HuH-7.5 (cell line): ENCODE measurements around the gene TNFSF8.

Experiments
- DNase-seq: peaks from one replicate; pipeline ENCODE4 v3.0.0; 2011; ENCODE audit warnings: low spot score

TNFSF8 gene, protein sequence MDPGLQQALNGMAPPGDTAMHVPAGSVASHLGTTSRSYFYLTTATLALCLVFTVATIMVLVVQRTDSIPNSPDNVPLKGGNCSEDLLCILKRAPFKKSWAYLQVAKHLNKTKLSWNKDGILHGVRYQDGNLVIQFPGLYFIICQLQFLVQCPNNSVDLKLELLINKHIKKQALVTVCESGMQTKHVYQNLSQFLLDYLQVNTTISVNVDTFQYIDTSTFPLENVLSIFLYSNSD

GRCh38 chr9:114930056-114930812, at the start of gene TNFSF8:
Gene TNFSF8 (minus strand): TSS chr9:114930591. CDS start chr9:114930303, 288 bp downstream.
- DNase-seq = no peak

GRCh38 chr9:114973216-114973615, 42.8 kb upstream of the TNFSF8 start:
- no peak for DNase-seq

DNA sequence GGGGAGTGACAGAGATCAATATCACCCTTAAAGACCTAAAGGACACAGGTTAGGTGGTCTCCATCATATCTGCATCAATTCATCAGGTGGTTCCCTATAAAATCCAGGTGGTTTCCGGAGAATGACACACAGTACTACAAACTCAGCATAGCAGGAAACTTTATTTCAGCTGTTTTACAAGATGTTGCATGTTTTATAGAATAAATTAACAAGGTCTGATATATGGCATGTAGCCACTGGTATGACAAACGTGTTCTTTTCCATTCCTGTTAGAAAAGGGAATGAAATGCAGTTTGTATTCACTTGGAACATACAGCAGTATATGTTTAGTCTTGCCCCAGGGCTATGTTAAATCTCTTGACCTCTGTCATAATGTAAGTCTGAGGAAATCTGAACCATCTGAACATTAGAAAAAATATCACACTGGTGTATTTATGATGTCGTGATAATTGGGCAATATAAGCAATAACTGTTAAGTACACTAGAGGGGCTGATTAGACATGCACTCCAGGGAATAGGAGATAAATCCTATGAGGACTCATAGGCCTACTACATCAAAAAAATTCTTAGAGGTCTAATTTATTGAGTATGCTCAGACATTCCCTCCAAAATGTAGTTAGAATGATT, 42.2 kb upstream of the TNFSF8 start:
- DNase-seq = no peak

DNA sequence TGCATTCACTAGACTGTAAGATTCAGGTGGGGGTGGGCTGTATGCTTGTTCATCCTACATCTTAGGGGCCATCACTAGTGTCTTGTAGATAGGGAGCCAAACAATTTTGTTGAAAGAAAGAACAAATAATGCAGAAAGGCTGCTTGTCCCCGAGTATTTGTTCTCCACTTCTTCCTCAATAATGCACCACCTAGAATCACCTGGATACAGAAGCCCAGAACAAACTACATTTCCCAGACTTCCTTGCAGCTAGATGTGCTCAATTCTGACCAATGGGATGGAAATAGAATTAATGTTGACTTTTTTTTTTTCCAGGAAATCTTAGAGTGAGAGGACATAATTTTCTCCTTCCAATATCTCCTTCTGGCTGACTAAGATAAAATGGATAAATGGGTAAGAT, 38.9 kb upstream of the TNFSF8 start:
- DNase-seq = no peak

DNA sequence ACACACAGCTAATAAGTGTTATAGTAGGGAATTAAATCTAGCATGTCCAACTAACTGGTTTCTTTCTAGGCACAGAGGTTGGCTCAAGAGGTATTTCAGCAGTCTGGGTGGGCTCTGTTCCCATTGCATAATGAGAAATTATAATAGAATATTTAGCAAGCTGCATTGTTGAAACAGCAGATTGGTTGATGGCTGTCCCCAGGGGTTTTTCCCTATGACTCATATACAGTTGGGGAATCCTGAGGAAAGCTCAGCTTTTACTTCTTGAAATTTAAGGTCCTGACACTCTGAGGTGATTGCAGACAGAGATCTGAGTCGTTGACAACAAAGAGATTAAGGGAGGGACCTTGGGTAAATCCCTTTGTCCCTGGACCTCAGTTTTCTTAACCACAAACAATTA, 38.3 kb upstream of the TNFSF8 start:
- no peak for DNase-seq

DNA sequence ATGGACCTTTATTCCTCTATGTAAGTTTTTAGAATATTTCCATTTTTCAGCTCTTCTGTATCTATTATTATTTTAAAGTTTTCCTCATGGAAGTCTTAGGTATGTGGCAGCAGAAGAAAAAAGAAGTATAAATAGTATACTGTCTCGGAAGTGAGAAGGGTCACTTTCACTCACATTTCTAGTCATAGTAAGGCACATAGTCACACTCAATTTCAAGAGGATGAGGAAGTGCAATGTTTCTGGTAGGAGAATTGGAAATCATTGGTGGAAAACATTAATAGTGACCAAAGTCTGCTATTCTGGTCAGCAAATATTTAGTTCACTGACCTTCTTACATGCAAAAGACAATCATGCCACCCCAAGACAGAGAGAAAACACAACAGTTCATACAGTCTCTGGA, 35.2 kb upstream of the TNFSF8 start:
- no peak for DNase-seq

DNA sequence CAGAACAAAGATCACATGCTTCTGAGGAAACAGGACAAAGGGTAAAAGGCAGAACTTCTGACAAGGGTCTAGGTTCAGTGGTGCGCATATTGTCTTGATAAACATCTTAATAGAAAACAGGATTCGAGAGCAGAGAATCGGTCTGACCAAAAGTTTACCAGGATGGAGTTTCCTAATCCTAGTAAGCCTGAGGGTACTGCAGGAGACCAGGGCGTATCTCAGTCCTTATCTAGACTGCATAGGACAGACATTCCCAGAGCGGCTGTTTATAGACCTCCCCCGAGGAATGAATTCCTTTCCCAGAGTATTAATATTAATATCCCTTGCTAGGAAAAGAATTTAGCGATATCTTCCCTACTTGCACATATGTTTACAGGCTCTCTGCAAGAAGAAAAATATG, 32.4 kb upstream of the TNFSF8 start:
- DNase-seq = no peak

DNA sequence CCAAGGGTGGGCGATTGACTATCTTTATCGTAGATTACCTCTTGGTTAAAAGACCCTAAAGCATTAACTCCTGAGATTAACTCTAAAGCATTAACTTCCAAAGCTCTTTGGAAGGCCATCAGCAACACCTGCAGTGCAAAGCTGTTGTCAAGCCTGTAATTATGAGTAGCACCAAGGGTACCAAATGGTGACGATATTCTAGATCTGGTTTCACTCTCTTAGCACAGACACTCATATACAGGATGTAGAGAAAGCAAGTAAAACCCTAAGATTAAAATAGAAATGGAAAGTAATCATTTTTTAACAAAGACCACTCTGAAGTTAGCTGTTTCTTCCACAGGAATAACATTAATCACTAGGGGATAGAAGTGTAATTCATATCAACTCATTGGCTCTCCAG, 29.9 kb upstream of the TNFSF8 start:
- DNase-seq = no peak

DNA sequence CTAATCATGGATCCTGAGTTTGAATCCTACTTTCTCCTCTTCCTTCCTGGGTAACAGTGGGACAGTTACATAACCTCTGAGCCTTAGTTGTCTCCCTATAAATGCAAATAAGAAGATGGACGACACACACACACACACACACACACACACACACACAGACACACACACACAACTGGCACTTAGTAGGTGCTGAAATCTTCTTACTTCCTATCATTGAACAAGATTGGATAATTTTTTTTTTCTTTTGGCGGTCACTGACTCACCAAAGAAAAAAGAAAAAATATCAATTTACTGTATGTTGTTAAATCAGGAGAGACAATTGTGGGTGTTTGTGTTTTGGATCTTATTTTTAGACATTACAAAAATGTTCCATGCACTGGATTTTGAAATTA, 28.4 kb upstream of the TNFSF8 start:
- no peak for DNase-seq

GRCh38 chr9:114958021-114958843, 27.8 kb upstream of the TNFSF8 start:
- no peak for DNase-seq

DNA sequence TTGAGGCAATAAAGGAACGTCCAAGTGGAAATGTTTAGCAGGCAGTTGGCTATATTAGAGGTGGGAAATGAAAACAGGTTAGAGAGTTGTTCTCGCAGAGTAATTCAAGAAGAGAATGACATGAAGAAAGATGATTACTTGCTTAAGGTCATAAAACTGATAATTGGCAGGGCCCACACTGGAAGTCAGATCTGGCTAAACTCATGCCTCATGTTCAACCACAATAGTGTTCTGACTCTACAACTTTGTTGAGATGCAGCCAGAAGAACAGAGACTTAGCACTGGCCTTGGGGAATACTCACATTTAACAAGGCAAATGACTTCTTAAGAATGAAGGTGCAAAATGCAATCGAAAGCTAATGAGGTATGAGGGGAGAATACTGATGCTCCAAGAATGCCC, 27.2 kb upstream of the TNFSF8 start:
- no peak for DNase-seq

GRCh38 chr9:114954956-114955582, 24.7 kb upstream of the TNFSF8 start:
- no peak for DNase-seq

GRCh38 chr9:114953959-114954358, 23.6 kb upstream of the TNFSF8 start:
- no peak for DNase-seq

GRCh38 chr9:114953046-114953445, 22.7 kb upstream of the TNFSF8 start:
- DNase-seq = no peak

DNA sequence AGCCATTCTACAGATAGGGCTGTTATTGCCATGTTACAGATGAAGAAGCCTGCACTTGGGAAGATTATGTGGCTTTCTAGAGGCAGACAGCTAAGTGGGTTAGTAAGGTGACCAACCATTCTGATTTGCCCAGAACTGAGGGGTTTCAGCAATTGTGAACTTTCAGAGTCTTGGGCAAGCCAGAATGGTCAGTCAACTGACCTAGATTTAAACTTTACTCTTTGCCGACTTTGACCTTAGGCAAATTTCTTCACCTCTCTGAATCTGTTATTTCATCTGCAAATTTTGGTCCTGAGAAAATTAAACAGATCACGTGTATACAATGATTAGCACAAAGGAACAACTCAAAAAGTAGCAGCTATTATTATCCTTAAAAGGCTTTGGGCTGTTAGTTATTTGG, 20.4 kb upstream of the TNFSF8 start:
- DNase-seq = no peak

GRCh38 chr9:114947058-114947457, 16.7 kb upstream of the TNFSF8 start:
- no peak for DNase-seq

- no peak for DNase-seq
These were observed 15.4 kb upstream of the TNFSF8 start for GRCh38 chr9:114945616-114946412.

DNA sequence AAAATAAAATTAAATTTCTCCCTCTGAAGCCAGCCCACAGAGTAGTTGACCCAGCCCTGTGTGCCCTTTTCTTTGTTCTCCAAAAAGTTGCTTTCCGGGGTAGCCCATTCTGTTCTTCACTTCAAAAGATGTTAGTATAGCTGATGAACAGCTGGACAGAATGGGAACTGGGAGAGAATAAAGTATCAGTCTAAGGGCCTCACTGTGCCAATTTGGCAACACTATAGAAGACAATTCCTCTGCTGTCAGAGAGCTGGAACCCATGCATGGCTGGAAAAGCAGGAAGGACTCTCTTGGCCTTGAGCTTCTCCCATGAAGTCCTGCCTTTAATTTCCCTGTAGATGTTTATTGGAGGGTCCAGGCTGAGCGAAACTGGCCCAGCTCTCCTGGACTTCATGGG, 11.0 kb upstream of the TNFSF8 start:
- no peak for DNase-seq

DNA sequence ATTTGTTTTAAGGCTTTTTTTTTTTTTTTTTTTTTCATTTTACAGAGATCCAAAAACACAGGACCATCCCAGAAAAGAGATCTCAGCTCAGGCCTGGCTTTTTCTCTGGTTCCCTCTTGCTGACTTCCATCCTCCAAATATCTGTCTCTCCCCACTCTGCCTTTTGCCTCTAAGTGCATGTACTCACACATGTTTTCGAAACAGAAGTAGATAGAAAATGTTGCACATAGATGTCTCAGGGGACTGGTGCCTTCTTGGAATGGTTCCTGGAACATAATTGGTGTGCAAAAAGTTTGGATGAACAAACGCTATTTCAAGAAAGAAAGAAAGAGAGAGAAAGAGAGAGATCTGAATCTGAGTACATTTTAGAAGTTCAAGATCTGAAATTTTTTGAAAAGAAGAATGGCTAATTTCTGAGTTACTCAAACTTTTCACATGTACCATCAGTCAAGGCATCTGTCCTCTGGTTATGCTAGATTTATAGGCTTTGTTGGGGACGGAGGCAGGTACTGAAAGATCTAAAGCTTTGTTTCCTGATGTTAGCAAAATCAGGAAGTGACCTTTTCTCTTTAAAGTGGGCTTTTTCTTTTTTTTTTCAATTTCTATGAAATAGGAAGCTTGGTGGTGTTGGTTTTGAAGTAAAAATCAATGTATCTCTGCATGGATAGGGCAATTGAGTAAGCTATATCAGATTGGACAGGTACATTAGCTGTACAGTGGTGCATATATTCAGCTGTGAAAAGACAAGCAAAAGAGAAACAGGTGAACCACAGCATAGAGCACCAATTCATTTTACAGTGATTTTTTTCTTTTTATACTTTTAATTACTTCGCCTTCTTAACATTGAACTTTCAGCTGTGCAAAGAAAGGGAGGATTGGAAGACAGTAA, 8.5 kb upstream of the TNFSF8 start:
- DNase-seq = no peak

- no peak for DNase-seq
These were observed 7.1 kb upstream of the TNFSF8 start for GRCh38 chr9:114937516-114937915.
